DND-41 (cell line): ENCODE data around the gene STAT5B.
"Not testable (repeated sequence)": the region's sequence is repeated elsewhere in the genome, so short reads cannot be mapped to it uniquely, and the experiment has no call there.

ENCODE experiments used
- EZH2 ChIP-seq: IDR thresholded peaks from 3 replicates; pipeline ENCODE4 v1.6.1; 2012; ENCODE audit warnings: borderline replicate concordance, low read depth, mild to moderate bottlenecking, moderate library complexity, low read length, inconsistent platforms; ENCODE audit not compliant: severe bottlenecking
- TF ChIP-seq, protein P1 (sequence below): IDR thresholded peaks from 2 replicates; pipeline ENCODE4 v1.5.1; 2012; ENCODE audit warnings: borderline replicate concordance, low read length, moderate library complexity, mild to moderate bottlenecking; ENCODE audit not compliant: poor library complexity, severe bottlenecking; ENCODE audit errors: extremely low read depth

GRCh38 chr17:42297775-42298174 lies 21.6 kb upstream of the STAT5B start:
- TF ChIP-seq, protein P1, sequence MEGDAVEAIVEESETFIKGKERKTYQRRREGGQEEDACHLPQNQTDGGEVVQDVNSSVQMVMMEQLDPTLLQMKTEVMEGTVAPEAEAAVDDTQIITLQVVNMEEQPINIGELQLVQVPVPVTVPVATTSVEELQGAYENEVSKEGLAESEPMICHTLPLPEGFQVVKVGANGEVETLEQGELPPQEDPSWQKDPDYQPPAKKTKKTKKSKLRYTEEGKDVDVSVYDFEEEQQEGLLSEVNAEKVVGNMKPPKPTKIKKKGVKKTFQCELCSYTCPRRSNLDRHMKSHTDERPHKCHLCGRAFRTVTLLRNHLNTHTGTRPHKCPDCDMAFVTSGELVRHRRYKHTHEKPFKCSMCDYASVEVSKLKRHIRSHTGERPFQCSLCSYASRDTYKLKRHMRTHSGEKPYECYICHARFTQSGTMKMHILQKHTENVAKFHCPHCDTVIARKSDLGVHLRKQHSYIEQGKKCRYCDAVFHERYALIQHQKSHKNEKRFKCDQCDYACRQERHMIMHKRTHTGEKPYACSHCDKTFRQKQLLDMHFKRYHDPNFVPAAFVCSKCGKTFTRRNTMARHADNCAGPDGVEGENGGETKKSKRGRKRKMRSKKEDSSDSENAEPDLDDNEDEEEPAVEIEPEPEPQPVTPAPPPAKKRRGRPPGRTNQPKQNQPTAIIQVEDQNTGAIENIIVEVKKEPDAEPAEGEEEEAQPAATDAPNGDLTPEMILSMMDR: not testable (repeated sequence)
- TF ChIP-seq EZH2: not testable (repeated sequence)
